ENCODE results near the gene PRXL2B.

DNA sequence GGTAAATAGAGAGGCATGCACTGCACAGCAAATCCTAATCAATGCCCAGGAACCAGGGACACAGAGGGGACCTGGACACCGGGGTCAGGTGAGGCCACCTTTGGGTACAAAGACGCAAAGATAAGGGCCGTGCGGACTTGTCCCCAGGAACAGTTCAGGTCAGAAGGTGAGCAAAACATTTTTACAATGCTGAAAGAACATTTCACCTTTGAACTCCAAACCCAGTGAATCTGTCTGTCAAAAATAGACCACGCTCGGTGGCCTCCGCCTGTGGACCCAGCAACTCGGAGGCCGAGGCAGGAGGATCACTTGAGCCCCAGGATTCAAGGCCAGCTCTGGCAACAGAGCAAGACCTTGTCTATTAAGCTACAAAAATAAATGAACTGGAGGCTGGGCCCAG lies 15.2 kb upstream of the PRXL2B start:
- TF ChIP-seq EZH2 (IDR thresholded peaks at IDR 0.05; ENCODE audit: low read depth, unreplicated experiment) (no peak), STAT1 (IDR thresholded peaks at IDR 0.05; ENCODE audit: unreplicated experiment) (no peak), POLR2AphosphoS5 (IDR thresholded peaks at IDR 0.05; ENCODE audit: low read depth) (no peak), JUNB (IDR thresholded peaks at IDR 0.05; ENCODE audit: unreplicated experiment) (no peak), EZH2phosphoT487 (IDR thresholded peaks at IDR 0.05; ENCODE audit: unreplicated experiment) (no peak)
- TF ChIP-seq, protein P1, sequence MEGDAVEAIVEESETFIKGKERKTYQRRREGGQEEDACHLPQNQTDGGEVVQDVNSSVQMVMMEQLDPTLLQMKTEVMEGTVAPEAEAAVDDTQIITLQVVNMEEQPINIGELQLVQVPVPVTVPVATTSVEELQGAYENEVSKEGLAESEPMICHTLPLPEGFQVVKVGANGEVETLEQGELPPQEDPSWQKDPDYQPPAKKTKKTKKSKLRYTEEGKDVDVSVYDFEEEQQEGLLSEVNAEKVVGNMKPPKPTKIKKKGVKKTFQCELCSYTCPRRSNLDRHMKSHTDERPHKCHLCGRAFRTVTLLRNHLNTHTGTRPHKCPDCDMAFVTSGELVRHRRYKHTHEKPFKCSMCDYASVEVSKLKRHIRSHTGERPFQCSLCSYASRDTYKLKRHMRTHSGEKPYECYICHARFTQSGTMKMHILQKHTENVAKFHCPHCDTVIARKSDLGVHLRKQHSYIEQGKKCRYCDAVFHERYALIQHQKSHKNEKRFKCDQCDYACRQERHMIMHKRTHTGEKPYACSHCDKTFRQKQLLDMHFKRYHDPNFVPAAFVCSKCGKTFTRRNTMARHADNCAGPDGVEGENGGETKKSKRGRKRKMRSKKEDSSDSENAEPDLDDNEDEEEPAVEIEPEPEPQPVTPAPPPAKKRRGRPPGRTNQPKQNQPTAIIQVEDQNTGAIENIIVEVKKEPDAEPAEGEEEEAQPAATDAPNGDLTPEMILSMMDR (conservative IDR thresholded peaks at IDR 0.05; ENCODE audit: low read depth in 2 of 2), result no peak
- TF ChIP-seq, protein P2, sequence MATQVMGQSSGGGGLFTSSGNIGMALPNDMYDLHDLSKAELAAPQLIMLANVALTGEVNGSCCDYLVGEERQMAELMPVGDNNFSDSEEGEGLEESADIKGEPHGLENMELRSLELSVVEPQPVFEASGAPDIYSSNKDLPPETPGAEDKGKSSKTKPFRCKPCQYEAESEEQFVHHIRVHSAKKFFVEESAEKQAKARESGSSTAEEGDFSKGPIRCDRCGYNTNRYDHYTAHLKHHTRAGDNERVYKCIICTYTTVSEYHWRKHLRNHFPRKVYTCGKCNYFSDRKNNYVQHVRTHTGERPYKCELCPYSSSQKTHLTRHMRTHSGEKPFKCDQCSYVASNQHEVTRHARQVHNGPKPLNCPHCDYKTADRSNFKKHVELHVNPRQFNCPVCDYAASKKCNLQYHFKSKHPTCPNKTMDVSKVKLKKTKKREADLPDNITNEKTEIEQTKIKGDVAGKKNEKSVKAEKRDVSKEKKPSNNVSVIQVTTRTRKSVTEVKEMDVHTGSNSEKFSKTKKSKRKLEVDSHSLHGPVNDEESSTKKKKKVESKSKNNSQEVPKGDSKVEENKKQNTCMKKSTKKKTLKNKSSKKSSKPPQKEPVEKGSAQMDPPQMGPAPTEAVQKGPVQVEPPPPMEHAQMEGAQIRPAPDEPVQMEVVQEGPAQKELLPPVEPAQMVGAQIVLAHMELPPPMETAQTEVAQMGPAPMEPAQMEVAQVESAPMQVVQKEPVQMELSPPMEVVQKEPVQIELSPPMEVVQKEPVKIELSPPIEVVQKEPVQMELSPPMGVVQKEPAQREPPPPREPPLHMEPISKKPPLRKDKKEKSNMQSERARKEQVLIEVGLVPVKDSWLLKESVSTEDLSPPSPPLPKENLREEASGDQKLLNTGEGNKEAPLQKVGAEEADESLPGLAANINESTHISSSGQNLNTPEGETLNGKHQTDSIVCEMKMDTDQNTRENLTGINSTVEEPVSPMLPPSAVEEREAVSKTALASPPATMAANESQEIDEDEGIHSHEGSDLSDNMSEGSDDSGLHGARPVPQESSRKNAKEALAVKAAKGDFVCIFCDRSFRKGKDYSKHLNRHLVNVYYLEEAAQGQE (IDR thresholded peaks at IDR 0.05; ENCODE audit: unreplicated experiment), result no peak
- TF ChIP-seq, protein P3, sequence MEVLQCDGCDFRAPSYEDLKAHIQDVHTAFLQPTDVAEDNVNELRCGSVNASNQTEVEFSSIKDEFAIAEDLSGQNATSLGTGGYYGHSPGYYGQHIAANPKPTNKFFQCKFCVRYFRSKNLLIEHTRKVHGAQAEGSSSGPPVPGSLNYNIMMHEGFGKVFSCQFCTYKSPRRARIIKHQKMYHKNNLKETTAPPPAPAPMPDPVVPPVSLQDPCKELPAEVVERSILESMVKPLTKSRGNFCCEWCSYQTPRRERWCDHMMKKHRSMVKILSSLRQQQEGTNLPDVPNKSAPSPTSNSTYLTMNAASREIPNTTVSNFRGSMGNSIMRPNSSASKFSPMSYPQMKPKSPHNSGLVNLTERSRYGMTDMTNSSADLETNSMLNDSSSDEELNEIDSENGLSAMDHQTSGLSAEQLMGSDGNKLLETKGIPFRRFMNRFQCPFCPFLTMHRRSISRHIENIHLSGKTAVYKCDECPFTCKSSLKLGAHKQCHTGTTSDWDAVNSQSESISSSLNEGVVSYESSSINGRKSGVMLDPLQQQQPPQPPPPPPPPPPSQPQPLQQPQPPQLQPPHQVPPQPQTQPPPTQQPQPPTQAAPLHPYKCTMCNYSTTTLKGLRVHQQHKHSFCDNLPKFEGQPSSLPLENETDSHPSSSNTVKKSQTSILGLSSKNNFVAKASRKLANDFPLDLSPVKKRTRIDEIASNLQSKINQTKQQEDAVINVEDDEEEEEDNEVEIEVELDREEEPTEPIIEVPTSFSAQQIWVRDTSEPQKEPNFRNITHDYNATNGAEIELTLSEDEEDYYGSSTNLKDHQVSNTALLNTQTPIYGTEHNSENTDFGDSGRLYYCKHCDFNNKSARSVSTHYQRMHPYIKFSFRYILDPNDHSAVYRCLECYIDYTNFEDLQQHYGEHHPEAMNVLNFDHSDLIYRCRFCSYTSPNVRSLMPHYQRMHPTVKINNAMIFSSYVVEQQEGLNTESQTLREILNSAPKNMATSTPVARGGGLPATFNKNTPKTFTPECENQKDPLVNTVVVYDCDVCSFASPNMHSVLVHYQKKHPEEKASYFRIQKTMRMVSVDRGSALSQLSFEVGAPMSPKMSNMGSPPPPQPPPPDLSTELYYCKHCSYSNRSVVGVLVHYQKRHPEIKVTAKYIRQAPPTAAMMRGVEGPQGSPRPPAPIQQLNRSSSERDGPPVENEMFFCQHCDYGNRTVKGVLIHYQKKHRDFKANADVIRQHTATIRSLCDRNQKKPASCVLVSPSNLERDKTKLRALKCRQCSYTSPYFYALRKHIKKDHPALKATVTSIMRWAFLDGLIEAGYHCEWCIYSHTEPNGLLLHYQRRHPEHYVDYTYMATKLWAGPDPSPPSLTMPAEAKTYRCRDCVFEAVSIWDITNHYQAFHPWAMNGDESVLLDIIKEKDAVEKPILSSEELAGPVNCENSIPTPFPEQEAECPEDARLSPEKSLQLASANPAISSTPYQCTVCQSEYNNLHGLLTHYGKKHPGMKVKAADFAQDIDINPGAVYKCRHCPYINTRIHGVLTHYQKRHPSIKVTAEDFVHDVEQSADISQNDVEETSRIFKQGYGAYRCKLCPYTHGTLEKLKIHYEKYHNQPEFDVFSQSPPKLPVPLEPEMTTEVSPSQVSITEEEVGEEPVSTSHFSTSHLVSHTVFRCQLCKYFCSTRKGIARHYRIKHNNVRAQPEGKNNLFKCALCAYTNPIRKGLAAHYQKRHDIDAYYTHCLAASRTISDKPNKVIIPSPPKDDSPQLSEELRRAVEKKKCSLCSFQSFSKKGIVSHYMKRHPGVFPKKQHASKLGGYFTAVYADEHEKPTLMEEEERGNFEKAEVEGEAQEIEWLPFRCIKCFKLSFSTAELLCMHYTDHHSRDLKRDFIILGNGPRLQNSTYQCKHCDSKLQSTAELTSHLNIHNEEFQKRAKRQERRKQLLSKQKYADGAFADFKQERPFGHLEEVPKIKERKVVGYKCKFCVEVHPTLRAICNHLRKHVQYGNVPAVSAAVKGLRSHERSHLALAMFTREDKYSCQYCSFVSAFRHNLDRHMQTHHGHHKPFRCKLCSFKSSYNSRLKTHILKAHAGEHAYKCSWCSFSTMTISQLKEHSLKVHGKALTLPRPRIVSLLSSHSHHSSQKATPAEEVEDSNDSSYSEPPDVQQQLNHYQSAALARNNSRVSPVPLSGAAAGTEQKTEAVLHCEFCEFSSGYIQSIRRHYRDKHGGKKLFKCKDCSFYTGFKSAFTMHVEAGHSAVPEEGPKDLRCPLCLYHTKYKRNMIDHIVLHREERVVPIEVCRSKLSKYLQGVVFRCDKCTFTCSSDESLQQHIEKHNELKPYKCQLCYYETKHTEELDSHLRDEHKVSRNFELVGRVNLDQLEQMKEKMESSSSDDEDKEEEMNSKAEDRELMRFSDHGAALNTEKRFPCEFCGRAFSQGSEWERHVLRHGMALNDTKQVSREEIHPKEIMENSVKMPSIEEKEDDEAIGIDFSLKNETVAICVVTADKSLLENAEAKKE (CRISPR knock-in tag; IDR thresholded peaks at IDR 0.05), result no peak
- TF ChIP-seq, protein P4, sequence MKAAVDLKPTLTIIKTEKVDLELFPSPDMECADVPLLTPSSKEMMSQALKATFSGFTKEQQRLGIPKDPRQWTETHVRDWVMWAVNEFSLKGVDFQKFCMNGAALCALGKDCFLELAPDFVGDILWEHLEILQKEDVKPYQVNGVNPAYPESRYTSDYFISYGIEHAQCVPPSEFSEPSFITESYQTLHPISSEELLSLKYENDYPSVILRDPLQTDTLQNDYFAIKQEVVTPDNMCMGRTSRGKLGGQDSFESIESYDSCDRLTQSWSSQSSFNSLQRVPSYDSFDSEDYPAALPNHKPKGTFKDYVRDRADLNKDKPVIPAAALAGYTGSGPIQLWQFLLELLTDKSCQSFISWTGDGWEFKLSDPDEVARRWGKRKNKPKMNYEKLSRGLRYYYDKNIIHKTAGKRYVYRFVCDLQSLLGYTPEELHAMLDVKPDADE (IDR thresholded peaks at IDR 0.05), result no peak
